ENCODE measurements around the gene RTCB. TPM values are rescaled to one million over a fixed set of nuclear protein-coding genes. Genes with fewer than 3 reads are reported as not detected.

Gene RTCB
- total RNA-seq, 6 experiments from 2014 or later = 37.8 to 58.1 (median 48.2) TPM

GRCh38 chr22:32413719-32414118 lies 1.7 kb upstream of the RTCB start:
- peak; percentile 23 to 30 (median 25) for ATAC-seq
- Histone ChIP-seq H3K4me3 (no peak overlapping the region), H3K4me1 (peaks cover 0 to 26% (median 8%) of the 10 kb centered on the region in 4 donors), H3K36me3 (no peaks in the 10 kb centered on the region), H3K27me3 (no peaks in the 10 kb centered on the region), H3K27ac (no peak overlapping the region), H3K9me3 (no peaks in the 10 kb centered on the region)
- TF ChIP-seq CTCF (IDR thresholded peaks at IDR 0.05) = peak; percentile 36 to 51 (median 48)
- no peak for TF ChIP-seq POLR2A (IDR thresholded peaks at IDR 0.05)
- WGBS (ENCODE audit: insufficient coverage, low coverage, low lambda C conversion rate, missing lambda C conversion rate) = 58% methylated on average over 2 of the region's 2 CpGs
- intact Hi-C loops (cut with DNase I) = no loop called here
- no peak for DNase-seq

DNA sequence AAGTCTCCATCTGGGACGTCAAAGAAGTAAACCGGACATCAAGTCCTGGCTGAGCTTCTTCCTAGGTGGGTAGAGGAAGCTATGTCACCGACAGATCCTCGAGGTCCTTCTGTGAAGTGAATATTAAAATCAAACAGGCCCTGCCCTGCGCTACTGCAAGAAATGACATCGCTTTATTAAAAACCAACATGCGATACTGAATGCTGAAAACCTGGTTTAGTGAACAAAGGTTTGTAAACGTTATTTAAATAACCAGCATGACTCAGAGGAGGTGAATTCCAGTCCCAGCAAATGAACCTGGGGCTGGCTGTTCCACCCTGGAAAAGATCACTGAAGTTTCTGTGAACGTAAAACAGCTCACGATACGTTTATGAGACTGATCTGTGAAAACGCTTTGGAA lies 645 bp downstream of the RTCB start:
- ATAC-seq (peak in 3 of 4 donors; percentile 15 to 58 (median 16)), DNase-seq (no peak)
- Histone ChIP-seq H3K36me3 (peaks cover 0 to 17% (median 5%) of the 10 kb centered on the region in 4 donors), H3K9me3 (no peaks in the 10 kb centered on the region), H3K27ac (peak overlapping the region; percentile 57 to 82 (median 73)), H3K4me3 (peak overlapping the region; percentile 67 to 96 (median 91)), H3K27me3 (no peaks in the 10 kb centered on the region), H3K4me1 (peaks cover 0 to 26% (median 8%) of the 10 kb centered on the region in 4 donors)
- TF ChIP-seq CTCF (IDR thresholded peaks at IDR 0.05) (no peak), POLR2A (IDR thresholded peaks at IDR 0.05) (no peak)
- intact Hi-C loops (cut with DNase I) = no loop called here
- WGBS (ENCODE audit: insufficient coverage, low coverage, low lambda C conversion rate, missing lambda C conversion rate) = 0% methylated on average over 11 of the region's 12 CpGs

DNA sequence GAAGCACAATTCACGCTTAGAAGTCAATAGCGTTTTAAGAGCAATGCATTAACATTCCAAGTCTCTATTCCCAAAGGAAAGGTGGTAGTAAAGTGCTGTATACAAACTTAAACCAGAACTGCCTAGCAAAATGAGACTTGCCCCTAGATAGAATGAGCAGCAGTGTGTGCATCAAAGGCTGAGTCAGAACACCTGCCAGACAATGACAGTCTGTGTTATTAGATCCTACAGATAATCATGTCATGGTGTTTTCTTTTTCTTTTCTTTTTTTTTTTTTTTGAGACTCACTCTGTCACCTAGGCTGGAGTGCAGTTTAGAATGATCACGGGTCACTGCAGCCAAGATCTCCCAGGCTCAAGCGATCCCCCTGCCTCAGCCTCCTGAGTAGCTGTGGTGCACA lies 1.6 kb downstream of the RTCB start:
- 84% methylated on average over 3 of the region's 4 CpGs for WGBS (ENCODE audit: insufficient coverage, low coverage, low lambda C conversion rate, missing lambda C conversion rate)
- intact Hi-C loops (cut with DNase I) = no loop called here
- no peaks in the 10 kb centered on the region for H3K27me3 ChIP-seq
- H3K4me3 ChIP-seq = peak overlapping the region; percentile 67 to 96 (median 91)
- H3K9me3 ChIP-seq = no peaks in the 10 kb centered on the region
- DNase-seq (no peak), ATAC-seq (peak in 1 of 4 donors; percentile 4)
- no peak for TF ChIP-seq POLR2A (IDR thresholded peaks at IDR 0.05)
- TF ChIP-seq CTCF (IDR thresholded peaks at IDR 0.05) = no peak
- H3K27ac ChIP-seq = no peak overlapping the region
- peaks cover 0 to 27% (median 10%) of the 10 kb centered on the region in 4 donors for H3K36me3 ChIP-seq
- peaks cover 0 to 26% (median 8%) of the 10 kb centered on the region in 4 donors for H3K4me1 ChIP-seq

DNA sequence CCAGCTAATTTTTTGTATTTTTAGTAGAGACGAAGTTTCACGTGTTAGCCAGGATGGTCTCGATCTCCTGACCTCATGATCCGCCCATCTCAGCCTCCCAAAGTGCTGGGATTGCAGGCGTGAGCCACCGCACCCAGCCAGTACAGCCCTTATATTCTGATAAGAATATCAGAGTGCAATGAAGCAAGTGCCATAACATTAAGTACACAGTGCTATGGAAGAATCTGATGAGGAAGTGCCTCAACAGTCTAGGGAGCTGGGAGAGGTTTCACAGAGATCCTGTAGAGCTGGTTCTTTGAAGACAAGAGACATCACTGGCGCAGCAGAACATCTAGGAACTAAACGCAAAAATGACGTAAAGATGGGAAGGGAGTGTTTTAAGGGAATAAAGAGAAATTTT lies 2.1 kb downstream of the RTCB start:
- 91% methylated on average over 8 of the region's 9 CpGs for WGBS (ENCODE audit: insufficient coverage, low coverage, low lambda C conversion rate, missing lambda C conversion rate)
- no peak for TF ChIP-seq POLR2A (IDR thresholded peaks at IDR 0.05)
- TF ChIP-seq CTCF (IDR thresholded peaks at IDR 0.05) = no peak
- Histone ChIP-seq H3K27ac (no peak overlapping the region), H3K4me3 (no peak overlapping the region), H3K9me3 (no peaks in the 10 kb centered on the region), H3K36me3 (peaks cover 0 to 31% (median 12%) of the 10 kb centered on the region in 4 donors), H3K4me1 (peaks cover 0 to 26% (median 8%) of the 10 kb centered on the region in 4 donors), H3K27me3 (no peaks in the 10 kb centered on the region)
- ATAC-seq = no peak
- DNase-seq = no peak
- intact Hi-C loops (cut with DNase I) = no loop called here

All from right lobe of liver (tissue), 6 donors.